ENCODE measurements around the gene NAV2.

GRCh38 chr11:19961225-19961624 lies 248.6 kb downstream of the NAV2 start:
- TF ChIP-seq CTCF (IDR thresholded peaks at IDR 0.05) (no peak), EP300 (IDR thresholded peaks at IDR 0.05) (no peak), POLR2AphosphoS5 (IDR thresholded peaks at IDR 0.05) (no peak), POLR2A (IDR thresholded peaks at IDR 0.05) (no peak)
